Measurements from ENCODE around the gene CBR1.

CBR1 gene

DNA sequence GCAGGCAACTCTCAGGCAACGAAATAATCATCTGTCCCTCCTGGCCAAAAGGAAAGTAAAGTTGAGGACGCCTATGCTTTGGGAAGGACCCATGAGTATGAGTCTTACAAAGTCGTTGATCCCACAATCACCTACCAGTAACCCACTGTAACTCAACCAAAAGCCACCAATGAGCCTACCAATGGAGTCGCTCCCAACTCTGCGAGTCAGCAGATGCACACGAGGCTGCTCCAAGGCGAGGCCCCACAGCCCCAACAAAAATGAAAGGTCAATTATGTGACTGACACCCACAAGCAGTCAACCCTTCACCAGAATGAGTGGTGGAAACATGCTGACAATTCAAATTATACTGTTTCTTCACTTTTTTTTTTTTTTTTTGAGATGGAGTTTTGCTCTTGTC, 21.5 kb upstream of the CBR1 start:
- no peak for DNase-seq (ENCODE audit: low read depth, low spot score)
- H3K36me3 ChIP-seq (ENCODE audit: insufficient read depth, insufficient read length, low read length), result peaks cover 92% of the 10 kb centered on the region
- H3K9ac ChIP-seq (ENCODE audit: insufficient read length, low read depth), result no peak overlapping the region
- H3K4me1 ChIP-seq (ENCODE audit: insufficient read depth, insufficient read length), result peaks cover 2% of the 10 kb centered on the region
- H3K9me3 ChIP-seq (ENCODE audit: insufficient read depth, low read length), result no peaks in the 10 kb centered on the region
- no peak for TF ChIP-seq SUZ12 (IDR thresholded peaks at IDR 0.05; ENCODE audit: extremely low read depth, insufficient read depth, insufficient read length)
- TF ChIP-seq YY1 (IDR thresholded peaks at IDR 0.05; ENCODE audit: insufficient read depth, insufficient read length), result no peak
- no peak for TF ChIP-seq ZNF274 (IDR thresholded peaks at IDR 0.05; ENCODE audit: low read depth, low read length)
- no peak overlapping the region for H3K4me3 ChIP-seq (ENCODE audit: insufficient read length, low read depth)
- no peaks in the 10 kb centered on the region for H3K27me3 ChIP-seq (ENCODE audit: insufficient read depth, insufficient read length)

DNA sequence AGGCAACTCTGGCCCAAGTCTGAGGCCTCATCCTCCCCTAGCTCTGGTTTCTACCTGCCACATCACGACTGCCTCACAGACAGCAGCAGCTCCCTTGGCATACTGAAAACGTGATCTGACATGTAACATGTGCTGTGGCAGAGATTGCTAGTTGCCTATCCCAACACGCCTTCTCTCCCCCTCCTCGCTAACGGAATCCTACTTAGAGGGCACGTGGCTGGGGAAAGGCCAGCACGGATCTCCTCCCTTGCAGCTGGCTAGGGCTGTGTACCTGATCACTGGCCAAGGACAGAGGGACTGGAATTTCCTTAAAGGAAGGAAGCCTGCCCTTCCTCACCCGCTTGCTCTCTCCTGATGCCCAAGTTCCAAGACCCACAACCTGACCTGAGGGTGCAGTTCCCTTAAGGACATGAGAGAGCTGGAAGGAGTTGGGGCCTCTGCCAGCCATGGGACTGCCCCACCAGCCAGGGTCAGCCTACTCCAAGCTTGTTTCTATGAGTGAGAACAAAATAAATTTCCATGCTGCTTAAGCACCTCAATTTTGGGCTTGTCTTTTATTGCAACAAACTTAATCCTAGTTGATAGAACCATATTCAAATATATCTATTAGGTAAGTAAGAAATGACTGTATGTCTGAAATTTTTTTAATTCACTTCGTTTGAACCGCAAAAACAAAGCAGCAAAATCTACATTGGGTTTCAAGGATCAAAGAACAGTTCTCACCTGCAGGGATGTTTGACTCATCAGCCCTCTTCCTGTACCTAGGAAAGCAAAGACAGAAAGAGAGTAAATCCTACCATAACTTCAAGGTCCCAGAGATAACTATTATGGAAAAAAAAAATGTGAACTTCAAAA, 16.7 kb upstream of the CBR1 start:
- TF ChIP-seq ZNF274 (IDR thresholded peaks at IDR 0.05; ENCODE audit: low read depth, low read length) (no peak), YY1 (IDR thresholded peaks at IDR 0.05; ENCODE audit: insufficient read depth, insufficient read length) (no peak), SUZ12 (IDR thresholded peaks at IDR 0.05; ENCODE audit: extremely low read depth, insufficient read depth, insufficient read length) (no peak)
- Histone ChIP-seq H3K36me3 (ENCODE audit: insufficient read depth, insufficient read length, low read length) (peaks cover 95% of the 10 kb centered on the region), H3K4me3 (ENCODE audit: insufficient read length, low read depth) (no peak overlapping the region), H3K9me3 (ENCODE audit: insufficient read depth, low read length) (no peaks in the 10 kb centered on the region), H3K4me1 (ENCODE audit: insufficient read depth, insufficient read length) (peaks cover 2% of the 10 kb centered on the region), H3K9ac (ENCODE audit: insufficient read length, low read depth) (no peak overlapping the region), H3K27me3 (ENCODE audit: insufficient read depth, insufficient read length) (no peaks in the 10 kb centered on the region)
- DNase-seq (ENCODE audit: low read depth, low spot score), result no peak

DNA sequence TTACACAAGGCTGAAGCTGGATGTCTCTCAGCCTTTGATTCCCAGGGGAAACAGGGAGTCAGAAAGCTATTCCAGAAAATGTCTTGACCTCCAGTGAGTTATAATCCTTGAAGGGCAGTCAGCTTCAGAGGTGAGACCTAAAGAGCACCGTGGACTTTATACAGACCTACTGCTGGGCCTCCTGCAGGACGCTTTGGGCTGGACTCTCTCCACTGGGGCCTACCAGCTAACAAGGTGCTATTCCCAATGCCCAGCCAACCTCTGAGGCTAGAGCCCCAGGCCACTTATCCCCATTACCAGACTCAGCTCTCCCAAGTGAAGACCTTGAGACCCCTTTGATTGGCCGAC, 16.1 kb upstream of the CBR1 start:
- Histone ChIP-seq H3K4me1 (ENCODE audit: insufficient read depth, insufficient read length) (peaks cover 4% of the 10 kb centered on the region), H3K36me3 (ENCODE audit: insufficient read depth, insufficient read length, low read length) (peaks cover 96% of the 10 kb centered on the region), H3K4me3 (ENCODE audit: insufficient read length, low read depth) (no peak overlapping the region), H3K9me3 (ENCODE audit: insufficient read depth, low read length) (no peaks in the 10 kb centered on the region), H3K9ac (ENCODE audit: insufficient read length, low read depth) (no peak overlapping the region), H3K27me3 (ENCODE audit: insufficient read depth, insufficient read length) (no peaks in the 10 kb centered on the region)
- TF ChIP-seq ZNF274 (IDR thresholded peaks at IDR 0.05; ENCODE audit: low read depth, low read length) (no peak), SUZ12 (IDR thresholded peaks at IDR 0.05; ENCODE audit: extremely low read depth, insufficient read depth, insufficient read length) (no peak), YY1 (IDR thresholded peaks at IDR 0.05; ENCODE audit: insufficient read depth, insufficient read length) (no peak)
- no peak for DNase-seq (ENCODE audit: low read depth, low spot score)

DNA sequence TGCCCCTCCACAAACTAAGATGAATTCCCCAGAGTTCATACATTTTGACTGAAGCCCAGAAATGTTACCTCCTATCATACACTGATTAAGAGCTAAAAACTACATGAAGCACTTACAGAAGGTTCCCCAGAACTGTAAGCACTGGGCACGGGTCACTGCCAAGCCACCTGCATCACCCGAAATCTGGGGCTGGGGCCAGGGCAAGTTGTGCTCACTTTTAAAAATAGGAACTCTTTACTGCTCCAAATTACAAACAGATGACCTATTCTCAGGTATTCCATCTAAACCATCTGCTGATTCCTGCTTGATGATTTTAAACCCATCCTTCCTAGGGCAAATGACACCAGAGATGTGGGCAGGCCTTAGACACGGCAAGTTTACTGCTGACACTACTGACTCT, 14.3 kb upstream of the CBR1 start:
- no peak for DNase-seq (ENCODE audit: low read depth, low spot score)
- H3K9me3 ChIP-seq (ENCODE audit: insufficient read depth, low read length), result no peaks in the 10 kb centered on the region
- H3K4me3 ChIP-seq (ENCODE audit: insufficient read length, low read depth), result no peak overlapping the region
- H3K27me3 ChIP-seq (ENCODE audit: insufficient read depth, insufficient read length), result no peaks in the 10 kb centered on the region
- peaks cover 4% of the 10 kb centered on the region for H3K4me1 ChIP-seq (ENCODE audit: insufficient read depth, insufficient read length)
- TF ChIP-seq YY1 (IDR thresholded peaks at IDR 0.05; ENCODE audit: insufficient read depth, insufficient read length) (no peak), ZNF274 (IDR thresholded peaks at IDR 0.05; ENCODE audit: low read depth, low read length) (no peak), SUZ12 (IDR thresholded peaks at IDR 0.05; ENCODE audit: extremely low read depth, insufficient read depth, insufficient read length) (no peak)
- no peak overlapping the region for H3K9ac ChIP-seq (ENCODE audit: insufficient read length, low read depth)
- peaks cover 79% of the 10 kb centered on the region for H3K36me3 ChIP-seq (ENCODE audit: insufficient read depth, insufficient read length, low read length)

DNA sequence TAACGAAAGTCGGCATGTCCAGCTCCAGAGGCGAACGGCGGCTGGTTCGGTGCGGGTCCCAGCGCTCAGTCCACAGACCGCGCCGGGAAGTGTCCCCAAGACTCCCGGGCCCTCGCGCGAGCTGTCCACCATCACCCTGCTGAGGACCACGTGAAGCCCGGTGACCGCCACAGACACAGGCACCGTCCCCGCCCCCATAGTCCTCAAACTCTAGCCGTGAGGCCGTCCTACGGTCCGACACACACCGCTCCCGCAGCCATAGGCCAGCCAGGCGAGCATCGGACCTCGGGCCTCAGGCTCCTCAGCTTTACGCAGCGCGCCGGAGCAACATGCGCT, 10.0 kb upstream of the CBR1 start:
- peak overlapping the region; percentile 98 for H3K9ac ChIP-seq (ENCODE audit: insufficient read length, low read depth)
- no peak for DNase-seq (ENCODE audit: low read depth, low spot score)
- H3K4me3 ChIP-seq (ENCODE audit: insufficient read length, low read depth), result peak overlapping the region; percentile 99
- TF ChIP-seq YY1 (IDR thresholded peaks at IDR 0.05; ENCODE audit: insufficient read depth, insufficient read length) (no peak), ZNF274 (IDR thresholded peaks at IDR 0.05; ENCODE audit: low read depth, low read length) (no peak), SUZ12 (IDR thresholded peaks at IDR 0.05; ENCODE audit: extremely low read depth, insufficient read depth, insufficient read length) (no peak)
- H3K27me3 ChIP-seq (ENCODE audit: insufficient read depth, insufficient read length), result no peaks in the 10 kb centered on the region
- peaks cover 4% of the 10 kb centered on the region for H3K4me1 ChIP-seq (ENCODE audit: insufficient read depth, insufficient read length)
- no peaks in the 10 kb centered on the region for H3K9me3 ChIP-seq (ENCODE audit: insufficient read depth, low read length)
- H3K36me3 ChIP-seq (ENCODE audit: insufficient read depth, insufficient read length, low read length), result peaks cover 39% of the 10 kb centered on the region

DNA sequence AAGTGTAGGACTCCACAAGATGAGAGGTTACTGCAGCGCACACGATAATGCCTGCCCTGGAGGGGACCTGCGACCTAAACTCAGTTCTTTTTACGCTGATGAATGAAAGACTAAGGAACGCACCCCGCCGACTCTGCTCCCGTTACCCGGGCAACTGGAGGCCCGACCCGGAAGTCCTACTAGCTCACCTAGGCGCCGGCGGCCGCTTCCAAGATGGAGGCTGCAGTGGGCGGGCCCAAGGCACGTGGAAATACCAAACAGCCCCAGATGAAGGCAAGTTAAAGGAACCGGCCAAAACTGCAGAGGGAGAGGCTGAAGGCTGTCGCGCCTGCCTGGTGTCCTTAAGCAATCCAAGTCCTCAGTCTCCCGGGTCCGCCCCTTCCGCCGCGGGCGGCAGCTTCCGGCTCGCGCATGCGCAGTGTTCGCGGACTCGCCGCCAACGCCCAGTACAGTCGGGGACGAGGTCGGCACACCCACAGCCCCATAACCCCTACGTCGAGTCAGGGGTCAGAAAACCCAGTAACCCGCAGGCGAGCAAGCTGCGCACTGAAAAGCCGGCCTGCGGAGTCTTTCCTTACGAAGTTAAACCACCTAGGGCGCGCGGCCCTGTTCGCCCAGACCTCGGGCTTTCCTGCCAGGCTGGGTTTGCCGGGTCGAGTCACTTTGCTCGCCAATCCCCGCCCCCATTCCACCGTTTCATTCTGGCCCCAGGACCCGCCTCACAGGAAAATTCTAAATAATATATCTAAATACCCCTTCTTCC, 9.5 kb upstream of the CBR1 start, which contains the start of gene SETD4:
TSS of gene SETD4 (minus strand) at position 368 of the 763 bp plus-strand sequence. CDS start 1,638 bp downstream, outside the sequence.
- DNase-seq (ENCODE audit: low read depth, low spot score), result peak; percentile 93

DNA sequence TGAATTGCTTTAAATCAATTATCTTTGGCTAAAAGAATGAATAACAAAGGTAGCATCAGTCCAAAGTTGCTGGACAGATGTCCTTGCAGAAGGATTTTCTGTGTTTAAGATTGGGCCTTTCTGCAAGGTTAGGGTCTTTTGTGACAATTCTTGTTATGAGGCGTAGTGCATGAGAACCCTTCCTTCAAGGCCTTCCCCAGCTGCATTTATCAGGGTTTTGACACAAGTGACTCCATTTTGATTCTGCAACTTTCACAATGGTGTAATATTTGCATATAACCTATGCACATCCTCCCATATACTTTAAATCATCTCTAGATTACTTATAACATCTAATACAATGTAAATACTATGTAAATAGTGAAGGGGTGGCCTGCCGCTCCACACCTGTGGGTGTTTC, 8.4 kb upstream of the CBR1 start:
- no peaks in the 10 kb centered on the region for H3K27me3 ChIP-seq (ENCODE audit: insufficient read depth, insufficient read length)
- DNase-seq (ENCODE audit: low read depth, low spot score), result no peak
- peaks cover 23% of the 10 kb centered on the region for H3K36me3 ChIP-seq (ENCODE audit: insufficient read depth, insufficient read length, low read length)
- TF ChIP-seq YY1 (IDR thresholded peaks at IDR 0.05; ENCODE audit: insufficient read depth, insufficient read length) (no peak), ZNF274 (IDR thresholded peaks at IDR 0.05; ENCODE audit: low read depth, low read length) (no peak), SUZ12 (IDR thresholded peaks at IDR 0.05; ENCODE audit: extremely low read depth, insufficient read depth, insufficient read length) (no peak)
- H3K4me3 ChIP-seq (ENCODE audit: insufficient read length, low read depth), result peak overlapping the region; percentile 99
- peak overlapping the region; percentile 98 for H3K9ac ChIP-seq (ENCODE audit: insufficient read length, low read depth)
- no peaks in the 10 kb centered on the region for H3K9me3 ChIP-seq (ENCODE audit: insufficient read depth, low read length)
- H3K4me1 ChIP-seq (ENCODE audit: insufficient read depth, insufficient read length), result peaks cover 4% of the 10 kb centered on the region

More for the DNA sequence above, 9.5 kb upstream of the CBR1 start, which contains the start of gene SETD4:
- Histone ChIP-seq H3K9ac (ENCODE audit: insufficient read length, low read depth) (peak within 1 kb of the TSS; percentile 98), H3K4me1 (ENCODE audit: insufficient read depth, insufficient read length) (peaks cover 4% of the 10 kb centered on the region), H3K4me3 (ENCODE audit: insufficient read length, low read depth) (peak within 1 kb of the TSS; percentile 99), H3K36me3 (ENCODE audit: insufficient read depth, insufficient read length, low read length) (peaks cover 34% of the 10 kb centered on the region), H3K9me3 (ENCODE audit: insufficient read depth, low read length) (no peaks in the 10 kb centered on the region), H3K27me3 (ENCODE audit: insufficient read depth, insufficient read length) (no peaks in the 10 kb centered on the region)
- TF ChIP-seq SUZ12 (IDR thresholded peaks at IDR 0.05; ENCODE audit: extremely low read depth, insufficient read depth, insufficient read length), result no peak
- TF ChIP-seq YY1 (IDR thresholded peaks at IDR 0.05; ENCODE audit: insufficient read depth, insufficient read length), result peak; percentile 77
